Right lobe of liver (tissue), 6 donors: ENCODE results near the gene C2orf76. TPM values are rescaled to one million over a fixed set of nuclear protein-coding genes. Genes with fewer than 3 reads are reported as not detected.

Source experiments
- ATAC-seq, 4 donors: fragments of 200-7000 bp; cut with Tn5 transposase; one replicate each; pipeline ENCODE4 v1.9.1; 2020; ENCODE audit warnings: mild to moderate bottlenecking in 4 of 4, moderate library complexity in 4 of 4
- DNase-seq, 3 donors: peaks; one replicate each; pipeline ENCODE4 v3.0.0-alpha.2; 2020
- H3K27ac ChIP-seq, 3 donors: fragments of 200-600 bp; one replicate each; pipeline ENCODE4 v1.8.0; 2022
- H3K27me3 ChIP-seq, 2 donors: fragments of 200-600 bp; one replicate each; pipeline ENCODE4 v1.8.0; 2022
- H3K36me3 ChIP-seq, 4 donors: fragments of 200-600 bp; sonication (generic) in 1 of 4; one replicate each; pipeline versions ENCODE4 v1.5.1 to v1.8.0; 2017 to 2022; ENCODE audit warnings: control low read depth in 1 of 4
- H3K4me1 ChIP-seq, 4 donors: fragments of 200-600 bp; sonication (generic) in 1 of 4; one replicate each; pipeline versions ENCODE4 v1.5.1 to v1.8.0; 2017 to 2022; ENCODE audit warnings: control low read depth in 1 of 4
- H3K4me3 ChIP-seq, 3 donors: fragments of 200-600 bp; one replicate each; pipeline ENCODE4 v1.8.0; 2022
- H3K9me3 ChIP-seq, 4 donors: fragments of 200-600 bp; sonication (generic) in 1 of 4; one replicate each; pipeline versions ENCODE4 v1.5.1 to v1.8.0; 2017 to 2022; ENCODE audit warnings: control low read depth in 1 of 4
- POLR2A ChIP-seq: fragments of 450-650 bp; IDR thresholded peaks from one replicate; pipeline ENCODE4 v1.6.1; 2017; ENCODE audit warnings: antibody characterized with exemption, mild to moderate bottlenecking
- WGBS: methylation state at CpG from one replicate; pipeline ENCODE4 v1.1.6; 2018; ENCODE audit warnings: low coverage, low lambda C conversion rate; ENCODE audit not compliant: insufficient coverage; ENCODE audit errors: missing lambda C conversion rate; 5-methylcytosine and 5-hydroxymethylcytosine counted together
- intact Hi-C, 2 donors: fragments of 100-400 bp; cut with DNase I; formaldehyde crosslinking; loops; one replicate each; pipeline versions ENCODE4 v1.11.2 to v1.14.1; 2022
- total RNA-seq, 6 experiments: library from RNA; depleted of rRNA in 2 of 6; stranded (reverse); fragments of >200 nt in 2 of 6; fragmentation: NEBNext Ultra II Directional in 3 of 6; extraction: Animal tissue kit (Norgen Biotek cat#: 25700) in 3 of 6; gene quantifications; one replicate each; pipeline versions ENCODE4 v1.1.0 to v1.2.4, GENCODE V29; 2016 to 2023
- TF ChIP-seq, protein P1 (sequence below), 4 donors: fragments of 200-600 bp in 3 of 4; fragments of 450-650 bp in 1 of 4; IDR thresholded peaks; one replicate each; pipeline versions ENCODE4 v1.5.1 to v1.8.0; 2016 to 2022; ENCODE audit warnings: antibody characterized with exemption in 4 of 4, mild to moderate bottlenecking in 2 of 4
- donor health status: DM: no; HTN: yes; CAD: no.
- donor health status: DM: no; HTN: no; CAD: no.
- donor health status: DM: no; HTN: no; CAD: no.
- donor health status: DM: no; HTN: yes; CAD: no.
- donor health status: DM: no; HTN: yes; CAD: no.

C2orf76 gene
- total RNA-seq, 6 experiments from 2014 or later = 2.6 to 5.5 (median 3.5) TPM

- H3K36me3 ChIP-seq = no peaks in the 10 kb centered on the region
- DNase-seq (no peak), ATAC-seq (peak; percentile 64 to 82 (median 72))
- no peak overlapping the region for H3K4me3 ChIP-seq
- intact Hi-C loops = no loop called here
- TF ChIP-seq, protein P1, sequence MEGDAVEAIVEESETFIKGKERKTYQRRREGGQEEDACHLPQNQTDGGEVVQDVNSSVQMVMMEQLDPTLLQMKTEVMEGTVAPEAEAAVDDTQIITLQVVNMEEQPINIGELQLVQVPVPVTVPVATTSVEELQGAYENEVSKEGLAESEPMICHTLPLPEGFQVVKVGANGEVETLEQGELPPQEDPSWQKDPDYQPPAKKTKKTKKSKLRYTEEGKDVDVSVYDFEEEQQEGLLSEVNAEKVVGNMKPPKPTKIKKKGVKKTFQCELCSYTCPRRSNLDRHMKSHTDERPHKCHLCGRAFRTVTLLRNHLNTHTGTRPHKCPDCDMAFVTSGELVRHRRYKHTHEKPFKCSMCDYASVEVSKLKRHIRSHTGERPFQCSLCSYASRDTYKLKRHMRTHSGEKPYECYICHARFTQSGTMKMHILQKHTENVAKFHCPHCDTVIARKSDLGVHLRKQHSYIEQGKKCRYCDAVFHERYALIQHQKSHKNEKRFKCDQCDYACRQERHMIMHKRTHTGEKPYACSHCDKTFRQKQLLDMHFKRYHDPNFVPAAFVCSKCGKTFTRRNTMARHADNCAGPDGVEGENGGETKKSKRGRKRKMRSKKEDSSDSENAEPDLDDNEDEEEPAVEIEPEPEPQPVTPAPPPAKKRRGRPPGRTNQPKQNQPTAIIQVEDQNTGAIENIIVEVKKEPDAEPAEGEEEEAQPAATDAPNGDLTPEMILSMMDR (IDR thresholded peaks at IDR 0.05) = peak in 3 of 4 donors; percentile 10 to 29 (median 26)
- TF ChIP-seq POLR2A = no peak
- 48% methylated on average over 2 of the region's 2 CpGs for WGBS
- no peaks in the 10 kb centered on the region for H3K27me3 ChIP-seq
- peak overlapping the region in 1 of 3 donors; percentile 90 for H3K27ac ChIP-seq
- H3K9me3 ChIP-seq = no peaks in the 10 kb centered on the region
- H3K4me1 ChIP-seq = peaks cover 0 to 14% (median 4%) of the 10 kb centered on the region in 4 donors
Observed at GRCh38 chr2:119304847-119305246, 61.8 kb downstream of the C2orf76 start.

DNA sequence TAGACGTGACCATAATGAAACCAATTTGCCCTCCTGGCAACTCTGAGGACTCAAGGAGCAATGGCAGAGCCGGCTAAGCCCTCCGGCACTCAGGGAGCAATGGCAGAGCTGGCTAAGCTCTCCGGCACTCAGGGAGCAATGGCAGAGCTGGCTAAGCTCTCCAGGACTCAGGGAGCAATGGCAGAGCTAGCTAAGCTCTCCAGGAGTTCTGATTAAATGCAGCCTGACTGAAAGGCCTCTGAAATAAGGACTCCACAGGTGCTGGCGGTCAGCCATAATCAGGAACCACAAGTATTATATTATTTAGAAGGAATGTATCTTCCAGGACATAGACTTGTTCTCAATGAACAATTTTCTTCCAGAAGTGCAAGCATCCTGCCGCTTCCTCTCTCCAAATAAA is 65.2 kb downstream of the C2orf76 start:
- TF ChIP-seq POLR2A = no peak
- TF ChIP-seq, protein P1 (IDR thresholded peaks at IDR 0.05) = no peak
- Histone ChIP-seq H3K4me3 (no peak overlapping the region), H3K27me3 (no peaks in the 10 kb centered on the region), H3K27ac (no peak overlapping the region), H3K9me3 (no peaks in the 10 kb centered on the region), H3K36me3 (no peaks in the 10 kb centered on the region), H3K4me1 (peaks cover 0 to 24% (median 6%) of the 10 kb centered on the region in 4 donors)
- no peak for ATAC-seq
- DNase-seq = no peak
- WGBS = 88% methylated on average over 3 of the region's 6 CpGs
- intact Hi-C loops = no loop called here

- ATAC-seq (no peak), DNase-seq (no peak)
- no peak overlapping the region for H3K4me3 ChIP-seq
- H3K4me1 ChIP-seq = peaks cover 0 to 30% (median 2%) of the 10 kb centered on the region in 4 donors
- no peaks in the 10 kb centered on the region for H3K27me3 ChIP-seq
- H3K27ac ChIP-seq = no peak overlapping the region
- WGBS = 82% methylated on average over 9 of the region's 10 CpGs
- intact Hi-C loops = no loop called here
- H3K9me3 ChIP-seq = no peaks in the 10 kb centered on the region
- H3K36me3 ChIP-seq = no peaks in the 10 kb centered on the region
- no peak for TF ChIP-seq POLR2A
- TF ChIP-seq, protein P1 (IDR thresholded peaks at IDR 0.05) = no peak
Observed at GRCh38 chr2:119295688-119296375, 70.8 kb downstream of the C2orf76 start.

DNA sequence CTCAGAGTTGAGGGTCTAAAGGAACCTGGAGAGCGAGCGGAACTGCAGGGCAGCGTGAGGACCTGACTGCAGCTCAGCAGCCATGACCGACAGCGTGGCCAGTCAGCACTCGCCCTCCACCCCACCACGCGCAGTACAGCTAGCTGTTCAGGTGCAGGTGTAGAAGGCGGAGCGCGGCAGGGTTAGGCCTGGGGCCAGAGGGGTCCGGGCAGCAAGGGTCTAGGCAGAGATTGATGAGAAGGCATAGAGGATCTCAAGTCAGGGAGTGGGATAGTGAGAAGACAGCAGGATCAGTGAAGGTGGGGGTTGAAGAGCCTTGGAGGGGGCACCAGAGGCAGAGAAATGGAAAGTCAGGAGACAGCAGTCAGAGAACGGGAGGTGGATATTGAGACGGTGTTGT is 72.0 kb downstream of the C2orf76 start:
- H3K9me3 ChIP-seq = no peaks in the 10 kb centered on the region
- H3K27me3 ChIP-seq = no peaks in the 10 kb centered on the region
- WGBS = 90% methylated on average over 2 of the region's 14 CpGs
- intact Hi-C loops = loop anchor here in 1 of 2 donors (5.0 kb wide), 1 partner anchor 282 kb away; no protein-coding TSS in a partner anchor
- no peak overlapping the region for H3K27ac ChIP-seq
- ATAC-seq = no peak
- no peaks in the 10 kb centered on the region for H3K36me3 ChIP-seq
- no peak for DNase-seq
- no peak overlapping the region for H3K4me3 ChIP-seq
- TF ChIP-seq POLR2A = no peak
- TF ChIP-seq, protein P1 (IDR thresholded peaks at IDR 0.05) = no peak
- peaks cover 0 to 30% (median 2%) of the 10 kb centered on the region in 4 donors for H3K4me1 ChIP-seq
